Transverse colon (tissue), 4 donors: ENCODE results near the gene C19orf53.

Experiments used
- CTCF ChIP-seq, 5 experiments: fragments of 200-600 bp in 3 of 5; fragments of 450-650 bp in 2 of 5; sonication (generic) in 3 of 5; IDR thresholded peaks; 1 replicate in 2 of 5; 2 replicates in 3 of 5; pipeline ENCODE4 v1.5.1; 2016 to 2017; ENCODE audit warnings: antibody characterized with exemption in 5 of 5, inconsistent platforms in 3 of 5, mild to moderate bottlenecking in 2 of 5, moderate library complexity in 1 of 5
- EP300 ChIP-seq: sonication (generic); formaldehyde crosslinking; IDR thresholded peaks from one replicate; pipeline ENCODE4 v1.6.1; 2017; ENCODE audit warnings: antibody characterized with exemption, low read depth
- POLR2A ChIP-seq: fragments of 450-650 bp; IDR thresholded peaks from one replicate; pipeline ENCODE4 v1.6.1; 2016; ENCODE audit warnings: antibody characterized with exemption, mild to moderate bottlenecking, moderate library complexity
- POLR2AphosphoS5 ChIP-seq, 3 donors: sonication (generic); formaldehyde crosslinking; IDR thresholded peaks; one replicate each; pipeline ENCODE4 v1.6.1; 2016; ENCODE audit warnings: antibody characterized with exemption in 3 of 3

- TF ChIP-seq CTCF (IDR thresholded peaks at IDR 0.05) (no peak), POLR2AphosphoS5 (IDR thresholded peaks at IDR 0.05) (no peak), POLR2A (no peak), EP300 (no peak)
Observed at GRCh38 chr19:13765395-13766094, 8.7 kb upstream of the C19orf53 start.
